Astrocyte (in vitro differentiated cells and primary cell): ENCODE measurements around the gene NT5C3A.
"Not testable (repeated sequence)": the region's sequence is repeated elsewhere in the genome, so short reads cannot be mapped to it uniquely, and the experiment has no call there.

ENCODE experiments used
- EZH2 ChIP-seq: IDR thresholded peaks from 2 replicates; pipeline ENCODE4 v1.6.1; 2012; ENCODE audit warnings: mild to moderate bottlenecking, low read length, inconsistent platforms; ENCODE audit not compliant: insufficient read depth
- TF ChIP-seq, protein P1 (sequence below): IDR thresholded peaks from 2 replicates; pipeline ENCODE4 v1.5.1; 2011; ENCODE audit warnings: low read depth, mild to moderate bottlenecking, inconsistent platforms, low read length, moderate library complexity; ENCODE audit not compliant: insufficient read depth

DNA sequence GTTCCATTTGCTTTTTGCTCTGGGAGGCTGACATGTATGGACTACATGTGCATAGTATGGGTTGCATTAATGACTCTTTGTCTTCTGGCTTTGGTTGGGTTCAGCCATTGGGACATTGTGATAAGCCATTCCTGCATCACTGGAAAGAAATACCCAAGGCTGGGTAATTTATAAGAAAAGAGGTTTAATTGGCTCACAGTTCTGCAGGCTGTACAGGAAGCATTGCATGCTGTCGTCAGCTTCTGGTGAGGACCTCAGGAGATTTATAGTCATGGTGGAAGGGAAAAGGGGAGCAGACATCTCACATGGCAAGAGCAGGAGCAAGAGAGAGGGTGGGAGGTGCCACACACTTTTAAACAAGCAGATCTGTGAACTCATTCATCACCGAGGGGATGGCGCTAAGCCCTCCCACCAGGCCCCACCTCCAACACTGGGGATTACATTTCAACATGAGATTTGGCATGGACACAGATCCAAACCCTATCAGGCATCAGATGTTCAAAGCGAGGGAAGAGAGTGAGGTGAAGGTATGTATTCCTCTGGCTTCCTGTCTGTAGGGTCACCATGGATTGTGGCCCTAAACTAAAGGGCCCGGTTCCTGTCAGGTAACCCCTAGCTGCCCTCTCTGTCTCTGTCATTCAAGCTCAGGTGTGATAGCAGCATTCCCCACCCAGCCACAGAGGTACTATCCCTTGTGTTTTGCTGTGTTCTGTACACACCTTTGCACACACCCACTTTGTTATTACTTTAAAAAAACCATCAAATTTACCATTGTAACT lies 95.9 kb downstream of the NT5C3A start:
- TF ChIP-seq, protein P1, sequence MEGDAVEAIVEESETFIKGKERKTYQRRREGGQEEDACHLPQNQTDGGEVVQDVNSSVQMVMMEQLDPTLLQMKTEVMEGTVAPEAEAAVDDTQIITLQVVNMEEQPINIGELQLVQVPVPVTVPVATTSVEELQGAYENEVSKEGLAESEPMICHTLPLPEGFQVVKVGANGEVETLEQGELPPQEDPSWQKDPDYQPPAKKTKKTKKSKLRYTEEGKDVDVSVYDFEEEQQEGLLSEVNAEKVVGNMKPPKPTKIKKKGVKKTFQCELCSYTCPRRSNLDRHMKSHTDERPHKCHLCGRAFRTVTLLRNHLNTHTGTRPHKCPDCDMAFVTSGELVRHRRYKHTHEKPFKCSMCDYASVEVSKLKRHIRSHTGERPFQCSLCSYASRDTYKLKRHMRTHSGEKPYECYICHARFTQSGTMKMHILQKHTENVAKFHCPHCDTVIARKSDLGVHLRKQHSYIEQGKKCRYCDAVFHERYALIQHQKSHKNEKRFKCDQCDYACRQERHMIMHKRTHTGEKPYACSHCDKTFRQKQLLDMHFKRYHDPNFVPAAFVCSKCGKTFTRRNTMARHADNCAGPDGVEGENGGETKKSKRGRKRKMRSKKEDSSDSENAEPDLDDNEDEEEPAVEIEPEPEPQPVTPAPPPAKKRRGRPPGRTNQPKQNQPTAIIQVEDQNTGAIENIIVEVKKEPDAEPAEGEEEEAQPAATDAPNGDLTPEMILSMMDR: not testable (repeated sequence)
- TF ChIP-seq EZH2: not testable (repeated sequence)
